Measurements from ENCODE around the gene YWHAH. TPM values are rescaled to one million over a fixed set of nuclear protein-coding genes. Genes with fewer than 3 reads are reported as not detected.

YWHAH gene
- total and polyA plus RNA-seq, 2 of the 8 experiments (the other 6 are each of a cell fraction or from before 2014, with no cell fraction given), result 146 to 247 TPM

GRCh38 chr22:31970490-31971444 is 26.4 kb downstream of the YWHAH start (continued):
- TF ChIP-seq SIN3A (conservative IDR thresholded peaks at IDR 0.05 in 1 of 2, IDR thresholded peaks at IDR 0.05 in 1 of 2; ENCODE audit: low read depth in 1 of 2, low read length in 2 of 2), result no peak; a peak in 1 of 4 replicates
- 0 out of 2 replicates have a peak, but pooled peaks have one; percentile 19 for TF ChIP-seq KDM5A (IDR thresholded peaks at IDR 0.05; ENCODE audit: low read length)
- TF ChIP-seq, protein P1, sequence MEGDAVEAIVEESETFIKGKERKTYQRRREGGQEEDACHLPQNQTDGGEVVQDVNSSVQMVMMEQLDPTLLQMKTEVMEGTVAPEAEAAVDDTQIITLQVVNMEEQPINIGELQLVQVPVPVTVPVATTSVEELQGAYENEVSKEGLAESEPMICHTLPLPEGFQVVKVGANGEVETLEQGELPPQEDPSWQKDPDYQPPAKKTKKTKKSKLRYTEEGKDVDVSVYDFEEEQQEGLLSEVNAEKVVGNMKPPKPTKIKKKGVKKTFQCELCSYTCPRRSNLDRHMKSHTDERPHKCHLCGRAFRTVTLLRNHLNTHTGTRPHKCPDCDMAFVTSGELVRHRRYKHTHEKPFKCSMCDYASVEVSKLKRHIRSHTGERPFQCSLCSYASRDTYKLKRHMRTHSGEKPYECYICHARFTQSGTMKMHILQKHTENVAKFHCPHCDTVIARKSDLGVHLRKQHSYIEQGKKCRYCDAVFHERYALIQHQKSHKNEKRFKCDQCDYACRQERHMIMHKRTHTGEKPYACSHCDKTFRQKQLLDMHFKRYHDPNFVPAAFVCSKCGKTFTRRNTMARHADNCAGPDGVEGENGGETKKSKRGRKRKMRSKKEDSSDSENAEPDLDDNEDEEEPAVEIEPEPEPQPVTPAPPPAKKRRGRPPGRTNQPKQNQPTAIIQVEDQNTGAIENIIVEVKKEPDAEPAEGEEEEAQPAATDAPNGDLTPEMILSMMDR (IDR thresholded peaks at IDR 0.05; ENCODE audit: control extremely low read depth in 1 of 3, insufficient read depth in 1 of 3, low read depth in 1 of 3, low read length in 3 of 3), result peak; percentile 93 to 95 (median 94)
- peak; percentile 98 for TF ChIP-seq KDM4A (IDR thresholded peaks at IDR 0.05; ENCODE audit: low read depth, low read length, severe bottlenecking)
- no peak for TF ChIP-seq USF2 (IDR thresholded peaks at IDR 0.05; ENCODE audit: low read length)
- no peak for TF ChIP-seq BCL11A (IDR thresholded peaks at IDR 0.05; ENCODE audit: low read depth in 2 of 2, low read length in 2 of 2)
- no peak for TF ChIP-seq TCF12 (IDR thresholded peaks at IDR 0.05; ENCODE audit: low read depth, low read length)
- TF ChIP-seq CREB1 (IDR thresholded peaks at IDR 0.05), result 0 out of 2 replicates have a peak, but pooled peaks have one; percentile 35
- TF ChIP-seq YY1 (IDR thresholded peaks at IDR 0.05; ENCODE audit: low read depth, low read length), result no peak
- TF ChIP-seq MAX (IDR thresholded peaks at IDR 0.05), result no peak
- 0 out of 2 replicates have a peak, but pooled peaks have one; percentile 8 for TF ChIP-seq ATF2 (IDR thresholded peaks at IDR 0.05; ENCODE audit: low read length)
- no peak for TF ChIP-seq SIX5 (IDR thresholded peaks at IDR 0.05; ENCODE audit: low read depth, low read length)
- no peak for TF ChIP-seq EGR1 (IDR thresholded peaks at IDR 0.05; ENCODE audit: borderline replicate concordance, low read depth, low read length)
- no peak for TF ChIP-seq NRF1 (IDR thresholded peaks at IDR 0.05; ENCODE audit: low read depth, low read length)
- no peak; the same call in 1 of the 2 replicates for TF ChIP-seq GABPA (IDR thresholded peaks at IDR 0.05; ENCODE audit: borderline replicate concordance, insufficient read depth, low read length)
- TF ChIP-seq FOSL1 (IDR thresholded peaks at IDR 0.05; ENCODE audit: insufficient read depth, low read depth, low read length), result no peak
- TF ChIP-seq SP4 (IDR thresholded peaks at IDR 0.05; ENCODE audit: low read length), result peak; percentile 83

Measured in H1 (cell line).